ENCODE results near the gene KCNK3.
"Not testable (repeated sequence)": the region's sequence is repeated elsewhere in the genome, so short reads cannot be mapped to it uniquely, and the experiment has no call there.

Gene KCNK3

DNA sequence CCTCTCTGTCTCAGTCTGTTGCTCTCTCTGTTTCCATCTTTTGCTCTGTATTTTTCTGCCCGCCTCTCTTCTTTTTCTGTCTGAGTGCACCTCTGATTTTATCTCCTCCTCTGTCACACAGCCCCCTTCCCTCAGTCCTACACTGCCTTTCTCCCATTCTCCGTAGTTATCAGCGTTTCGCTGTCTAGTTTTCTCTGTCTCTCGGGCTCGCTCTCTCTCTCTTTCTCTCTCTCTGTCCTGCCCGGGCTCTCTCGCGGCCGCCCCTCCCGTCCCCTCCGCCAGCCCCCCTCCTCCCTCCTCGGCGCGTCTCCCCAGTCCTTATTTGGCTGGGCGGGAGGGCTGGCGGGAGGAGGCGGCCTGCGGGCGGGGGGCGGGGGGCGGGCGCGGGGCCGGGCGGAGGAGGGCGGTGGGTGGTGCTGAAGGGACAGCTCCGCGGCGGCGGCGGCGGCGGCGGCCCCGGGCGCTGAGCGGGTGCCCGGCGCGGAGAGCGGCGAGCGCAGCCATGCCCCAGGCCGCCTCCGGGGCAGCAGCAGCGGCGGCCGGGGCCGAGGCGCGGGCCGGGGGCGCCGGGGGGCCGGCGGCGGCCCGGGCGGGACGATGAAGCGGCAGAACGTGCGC lies at the start of gene KCNK3:
KCNK3 (plus strand) TSS at position 444 of the 618 bp plus-strand sequence; CDS start at position 598, 154 bp downstream.
- peak in 8 of 10 donors; percentile 24 to 88 (median 56) for DNase-seq
- intact Hi-C loops (cut with DNase I): no loop called here

DNA sequence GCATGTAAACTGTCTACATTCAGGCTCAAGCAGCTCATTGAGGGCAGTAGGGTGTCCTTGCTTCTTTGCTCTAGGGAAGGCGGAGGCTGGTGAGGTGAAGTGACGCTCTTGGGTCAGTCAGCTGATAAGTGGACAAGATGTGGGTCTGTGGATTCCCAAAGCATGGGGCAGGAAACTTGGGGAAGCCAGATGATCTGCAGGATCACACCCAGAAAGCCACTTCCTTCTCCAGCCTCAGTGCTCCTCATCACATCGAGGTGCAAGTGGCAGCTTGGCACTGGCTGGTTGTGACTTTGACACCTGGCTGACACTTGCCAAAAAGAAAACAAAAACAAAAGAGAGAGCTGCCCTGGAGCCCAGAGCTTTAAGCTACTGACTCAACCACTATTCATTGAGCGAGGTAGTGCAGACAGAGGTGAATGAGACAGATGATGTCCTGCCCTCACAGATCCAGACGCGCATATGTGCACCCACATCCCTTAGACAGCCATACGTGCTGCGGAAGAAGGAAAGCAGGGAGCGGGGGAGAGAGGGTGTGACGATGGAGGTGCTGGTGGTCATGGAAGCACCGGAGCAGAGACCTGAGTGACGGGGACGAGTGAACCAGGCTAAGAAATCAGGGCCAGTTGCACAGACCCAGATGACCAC lies 48.2 kb upstream of the KCNK3 start:
- intact Hi-C loops (cut with DNase I): no loop called here
- DNase-seq: peak in 1 of 10 donors; percentile 33

DNA sequence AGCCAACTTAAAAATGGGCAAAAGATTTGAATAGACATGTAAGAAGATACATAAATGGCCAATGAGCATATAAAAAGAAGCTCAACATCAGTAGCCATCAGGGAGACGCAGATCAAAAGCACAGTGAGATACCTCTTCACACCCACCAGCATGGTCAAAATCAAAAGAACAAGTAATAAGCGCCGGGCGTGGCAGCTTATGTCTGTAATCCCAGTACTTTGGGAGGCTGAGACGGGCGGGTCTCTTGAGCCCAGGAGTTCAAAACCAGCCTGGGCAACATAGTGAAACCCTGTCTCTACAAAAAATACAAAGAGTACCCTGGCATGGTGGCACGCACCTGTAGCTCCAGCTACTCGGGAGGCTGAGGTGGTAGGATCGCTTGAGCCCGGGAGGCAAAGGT lies 46.8 kb upstream of the KCNK3 start:
- DNase-seq: no peak
- intact Hi-C loops (cut with DNase I): no loop called here

DNA sequence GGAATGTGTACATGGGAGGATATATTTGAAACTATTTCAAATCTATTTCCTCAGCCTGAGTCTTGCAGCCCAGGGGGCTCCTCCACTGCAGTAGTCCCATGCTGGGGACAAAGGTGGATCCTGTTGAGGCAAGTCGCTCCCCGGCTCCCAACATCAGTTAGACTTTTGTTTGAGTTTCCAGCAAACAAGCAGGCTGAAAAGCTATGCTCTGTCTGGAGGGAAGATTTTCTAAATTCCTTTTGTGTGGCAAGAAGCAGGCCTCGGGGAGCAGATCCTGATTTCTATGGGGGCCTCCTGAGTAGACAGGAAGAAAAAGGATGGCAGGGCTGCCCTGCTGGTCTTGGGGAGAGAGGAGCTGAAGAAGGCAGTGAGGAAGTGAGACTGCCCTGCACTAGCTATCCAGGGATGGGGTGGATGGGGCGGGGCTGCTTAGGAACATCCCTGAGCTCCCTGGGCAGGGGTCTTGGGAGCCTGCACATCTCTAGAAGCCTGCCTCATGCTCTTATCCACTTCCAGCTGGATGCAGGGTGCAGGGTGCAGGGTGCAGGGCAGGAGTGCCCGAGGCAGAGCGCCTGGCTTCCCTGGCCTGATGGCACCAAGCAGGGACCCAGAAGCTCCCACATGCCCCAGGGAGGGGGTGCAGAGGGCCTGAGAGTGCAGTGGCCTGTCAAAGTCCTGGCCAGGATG lies 45.4 kb upstream of the KCNK3 start:
- peak in 1 of 10 donors; percentile 53 for DNase-seq
- intact Hi-C loops (cut with DNase I): no loop called here

DNA sequence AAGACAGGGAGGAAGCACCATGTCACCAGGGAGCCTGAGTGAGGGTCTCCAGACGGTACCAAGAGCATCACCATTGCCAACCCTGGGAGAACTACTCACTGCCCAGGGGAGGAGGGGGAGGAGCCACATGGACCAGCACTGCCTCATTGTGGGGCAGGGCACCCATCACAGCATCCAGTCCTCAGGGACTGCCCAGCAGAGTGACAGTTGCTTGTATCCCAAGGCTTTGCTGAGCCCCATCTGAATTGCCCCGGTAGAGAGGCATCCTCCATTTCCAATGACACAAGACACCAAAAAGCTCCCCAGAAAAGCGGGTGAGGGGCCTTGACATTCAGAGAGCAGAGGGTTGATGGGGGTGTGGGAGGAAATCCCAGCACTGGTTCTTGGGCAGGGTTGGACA lies 44.5 kb upstream of the KCNK3 start:
- intact Hi-C loops (cut with DNase I): no loop called here
- peak in 1 of 10 donors; percentile 68 for DNase-seq

DNA sequence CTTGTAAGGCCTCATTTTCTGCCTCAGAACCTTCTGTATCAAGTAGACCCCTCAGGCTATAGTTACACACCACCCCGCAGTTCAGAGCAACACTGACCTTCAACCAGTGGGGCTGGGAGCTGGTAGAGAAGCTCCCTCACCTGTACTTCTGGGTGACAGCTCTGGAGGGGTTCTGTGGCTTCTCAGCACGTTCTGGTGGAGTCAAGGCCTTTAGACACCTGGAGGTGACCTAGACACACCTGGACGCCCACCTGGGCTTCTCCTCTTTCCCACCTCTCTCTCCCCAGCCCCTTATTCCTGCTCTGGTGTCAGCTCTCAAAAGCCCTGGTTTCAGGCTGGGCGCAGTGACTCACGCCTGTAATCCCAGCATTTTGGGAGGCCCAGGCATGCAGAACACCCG lies 44.0 kb upstream of the KCNK3 start:
- peak in 1 of 10 donors; percentile 22 for DNase-seq
- intact Hi-C loops (cut with DNase I): no loop called here

DNA sequence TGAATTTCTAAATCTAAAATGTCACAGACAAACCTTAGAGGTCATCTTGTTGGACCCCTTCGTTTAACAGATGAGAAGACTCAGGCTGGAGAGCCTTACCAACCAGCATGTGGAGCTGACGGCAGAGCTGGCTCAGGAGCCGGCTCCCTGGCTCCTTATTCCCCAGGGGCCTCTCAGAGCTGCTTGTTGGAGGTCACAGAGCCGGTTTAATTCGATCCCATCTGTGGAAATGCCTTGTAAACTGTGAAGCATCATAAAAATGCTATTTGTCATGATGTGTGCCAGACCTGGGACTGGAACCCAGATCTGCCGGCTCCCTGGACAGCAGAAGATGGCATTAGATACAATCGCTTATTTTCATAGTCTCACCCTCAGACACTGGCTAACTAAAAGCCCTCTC lies 43.2 kb upstream of the KCNK3 start:
- no peak for DNase-seq
- intact Hi-C loops (cut with DNase I): no loop called here

DNA sequence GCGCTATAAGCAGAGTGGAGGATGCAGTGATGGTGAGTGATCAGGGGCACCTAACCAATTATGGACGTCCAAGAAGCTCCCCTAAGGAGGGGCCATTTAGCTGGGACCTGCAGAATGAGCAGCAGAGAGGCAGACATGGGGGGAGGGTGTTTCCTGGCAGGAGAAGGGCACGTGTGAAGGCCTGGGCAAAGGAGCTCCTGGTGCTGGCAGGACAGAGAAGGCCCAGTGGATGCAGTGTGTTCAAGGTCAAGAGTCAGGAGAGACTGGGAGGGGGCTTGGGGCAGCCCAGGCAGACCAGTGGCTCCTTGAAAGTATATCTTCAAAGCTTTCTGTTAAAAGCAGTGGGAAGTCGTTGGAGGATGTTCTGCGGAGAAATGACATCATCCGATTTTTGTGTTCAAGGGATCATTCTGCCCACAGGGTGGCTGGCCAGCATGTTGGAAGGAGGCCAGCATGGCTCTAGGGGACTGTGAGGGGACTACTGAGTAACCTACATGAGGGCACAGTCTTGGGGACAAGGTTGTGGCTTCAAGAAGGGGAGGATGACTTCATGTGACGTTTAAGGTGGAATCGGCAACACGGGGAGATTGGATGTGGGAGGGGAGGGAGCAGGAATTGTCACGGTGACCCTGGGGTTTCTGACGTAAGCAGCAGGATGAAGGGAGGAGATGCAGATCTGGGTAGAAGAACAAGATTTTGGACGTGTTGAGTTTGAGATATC lies 42.4 kb upstream of the KCNK3 start:
- intact Hi-C loops (cut with DNase I): no loop called here
- peak in 1 of 10 donors; percentile 59 for DNase-seq

DNA sequence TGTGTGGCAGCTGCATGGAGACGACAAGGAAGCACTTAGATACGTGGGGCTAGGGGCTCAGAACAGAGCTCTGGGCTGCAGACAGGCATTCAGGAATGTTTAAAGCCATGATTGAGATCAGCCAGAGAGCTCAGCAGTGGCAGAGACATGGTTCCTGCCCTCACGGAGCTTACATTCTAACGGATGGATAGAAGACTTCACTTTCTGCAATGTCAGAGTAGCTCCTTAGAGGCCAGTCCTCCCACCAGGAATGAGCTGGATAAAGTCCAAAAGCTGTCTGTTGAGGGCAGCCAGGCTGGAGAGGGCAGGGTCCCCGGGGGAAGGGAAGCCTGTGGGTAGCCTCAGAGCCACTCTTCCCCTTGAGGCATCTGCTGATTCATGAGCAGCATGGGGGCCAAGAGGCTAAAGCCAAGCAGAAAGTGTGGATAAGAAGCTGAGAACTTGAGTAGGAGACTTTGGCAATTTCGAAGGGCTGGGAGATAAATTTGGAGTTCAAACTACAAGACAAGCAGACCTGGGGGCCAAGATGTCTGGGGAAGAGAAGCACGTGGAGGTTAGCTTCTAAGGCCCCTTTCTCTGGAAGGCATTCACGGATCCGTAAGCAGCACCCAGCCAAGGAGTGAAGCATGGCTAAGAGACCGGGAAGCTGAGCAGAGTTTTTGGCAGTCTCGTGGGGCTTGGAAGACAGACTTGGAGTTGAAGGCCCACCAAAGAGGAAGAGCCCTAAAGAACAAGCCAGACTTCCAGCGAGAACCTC lies 41.6 kb upstream of the KCNK3 start:
- peak in 1 of 10 donors; percentile 20 for DNase-seq
- intact Hi-C loops (cut with DNase I): no loop called here

DNA sequence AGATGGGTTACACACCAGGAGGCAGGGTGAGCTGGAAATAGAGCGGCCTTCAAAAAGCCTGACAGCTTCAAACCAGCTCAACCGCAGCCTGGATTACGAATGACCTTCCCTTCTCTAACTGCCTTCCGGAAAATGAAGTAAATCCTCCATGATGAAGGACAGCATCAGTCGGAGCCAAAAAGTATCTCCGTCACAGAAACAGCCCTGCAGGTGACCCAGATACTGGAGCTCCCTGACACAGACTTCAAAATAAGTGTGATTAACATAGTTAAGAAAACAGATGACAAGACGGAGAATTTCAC lies 41.1 kb upstream of the KCNK3 start:
- DNase-seq: no peak
- intact Hi-C loops (cut with DNase I): no loop called here

DNA sequence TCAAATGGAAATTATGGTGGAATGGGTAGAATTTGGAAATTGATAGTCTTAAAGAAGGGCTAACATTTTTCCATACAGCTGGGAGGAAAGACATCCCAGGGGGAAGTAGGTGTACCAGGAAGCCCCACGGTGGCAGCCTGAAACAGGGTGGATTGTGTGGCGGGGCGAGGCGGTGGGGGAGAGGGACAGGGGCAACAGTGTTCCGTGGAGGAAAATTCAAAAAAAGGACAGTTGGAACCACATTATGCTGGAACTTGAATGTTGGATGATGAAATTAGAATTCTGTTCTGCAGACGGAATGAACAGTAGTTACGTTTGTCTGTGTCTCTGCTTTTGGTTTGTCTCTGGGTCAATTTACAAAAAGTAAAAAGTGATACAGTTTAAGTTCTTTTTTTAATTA lies 40.7 kb upstream of the KCNK3 start:
- peak in 1 of 10 donors; percentile 35 for DNase-seq
- intact Hi-C loops (cut with DNase I): no loop called here

DNA sequence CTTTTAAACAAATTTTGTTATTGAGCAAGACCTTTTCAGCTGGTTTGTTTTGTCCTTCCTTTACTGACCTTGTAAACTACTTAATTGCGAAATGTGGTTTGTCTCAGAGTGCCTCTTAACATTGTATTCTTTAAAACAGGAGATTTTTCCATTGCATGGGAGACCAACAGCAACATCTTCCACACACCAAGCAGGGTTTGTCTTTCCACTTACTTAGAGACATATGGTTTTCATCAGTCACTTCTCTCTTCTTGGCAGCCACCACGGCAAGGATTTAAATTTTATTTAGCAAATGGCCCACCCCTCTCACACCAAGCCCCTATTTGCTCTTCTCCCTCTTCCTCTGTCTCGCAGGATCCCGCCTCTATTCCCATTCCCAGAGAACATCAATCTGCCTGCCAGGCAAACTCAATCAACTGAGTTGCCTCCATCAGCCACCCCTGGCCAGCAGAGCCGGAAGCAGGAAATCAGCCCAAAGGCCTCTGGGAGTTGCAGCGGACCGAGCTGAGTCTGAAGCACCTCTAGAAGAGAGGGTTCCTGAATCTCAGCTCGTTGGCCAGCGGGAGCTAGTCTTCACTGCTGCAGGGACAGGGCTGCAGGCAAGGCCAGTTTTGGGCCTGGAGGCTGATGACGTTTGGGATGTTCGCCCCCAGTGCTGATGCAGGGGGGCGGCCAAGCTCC lies 40.0 kb upstream of the KCNK3 start:
- peak in 1 of 10 donors; percentile 40 for DNase-seq

DNA sequence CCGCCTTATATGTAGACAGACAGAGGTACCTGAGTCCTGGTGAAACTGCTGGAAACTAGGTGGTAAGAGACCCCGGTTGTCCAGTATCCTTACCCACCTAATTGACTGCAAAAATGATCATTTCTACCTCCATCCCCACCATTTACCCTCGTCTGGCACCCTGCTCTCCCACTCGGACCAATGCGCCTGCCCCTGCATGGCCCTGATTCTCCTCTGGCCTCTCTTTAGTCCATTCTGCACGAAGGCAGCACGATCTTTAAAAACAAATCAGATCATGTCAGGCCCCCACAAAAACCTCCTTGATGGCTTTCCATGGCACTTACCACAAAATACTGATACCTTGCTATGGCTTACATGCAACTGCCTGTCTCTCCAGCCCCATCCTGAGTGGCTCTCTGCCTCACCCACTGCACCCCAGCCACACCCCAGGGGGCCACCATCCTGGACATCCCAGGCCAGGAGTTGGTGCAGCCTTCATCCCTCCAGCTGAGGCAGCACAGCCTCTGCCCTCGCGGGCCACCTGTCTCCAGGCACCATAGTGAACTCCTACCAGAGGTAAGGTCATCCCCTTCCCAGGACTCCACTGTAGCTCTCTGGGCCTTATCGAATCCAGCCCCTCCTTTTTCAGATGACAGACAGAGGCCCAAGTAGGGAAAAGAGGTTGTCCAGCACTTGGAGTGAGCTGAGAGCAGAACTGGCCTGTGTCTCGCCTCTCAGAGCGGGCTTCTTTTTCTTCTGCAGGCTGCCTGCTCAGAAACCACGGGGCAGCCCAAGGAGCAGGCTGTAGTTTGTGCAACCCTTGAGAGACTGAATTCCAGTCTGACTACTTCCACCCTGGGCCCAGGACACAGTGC lies 39.1 kb upstream of the KCNK3 start:
- intact Hi-C loops (cut with DNase I): no loop called here
- peak in 1 of 10 donors; percentile 53 for DNase-seq

More for the DNA sequence above, 40.0 kb upstream of the KCNK3 start:
- intact Hi-C loops (cut with DNase I): no loop called here

DNA sequence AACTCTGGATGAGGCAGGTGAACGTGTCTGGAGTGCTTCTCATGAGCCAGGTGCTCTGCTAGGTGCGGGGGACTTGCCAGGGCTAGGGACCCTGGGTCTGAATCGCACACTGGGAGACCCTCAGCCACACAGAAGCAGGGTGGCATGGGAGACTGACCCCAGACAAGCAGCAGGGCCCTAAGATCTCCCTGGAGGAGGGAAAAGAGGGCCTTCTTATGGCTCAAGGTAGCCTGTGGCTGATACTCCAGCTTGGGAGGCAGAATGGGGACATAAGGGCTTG lies 38.5 kb upstream of the KCNK3 start:
- intact Hi-C loops (cut with DNase I): no loop called here
- peak in 1 of 10 donors; percentile 32 for DNase-seq

DNA sequence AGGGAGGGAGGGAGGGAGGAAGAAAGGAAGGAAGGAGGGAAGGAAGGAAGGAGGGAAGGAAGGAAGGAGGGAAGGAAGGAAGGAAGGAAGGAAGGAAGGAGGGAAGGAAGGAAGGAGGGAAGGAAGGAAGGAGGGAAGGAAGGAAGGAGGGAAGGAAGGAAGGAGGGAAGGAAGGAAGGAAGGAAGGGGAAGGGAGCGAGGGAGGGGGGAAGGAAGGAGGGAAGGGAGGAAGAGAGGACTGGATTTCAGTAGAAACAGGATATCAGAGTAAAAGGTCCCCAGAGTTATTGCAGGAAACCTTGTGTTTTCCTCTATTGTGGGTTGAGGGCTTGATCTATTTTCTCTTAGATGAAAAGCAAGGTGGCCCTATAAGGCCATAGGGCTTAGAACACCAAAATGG lies 37.4 kb upstream of the KCNK3 start:
- intact Hi-C loops (cut with DNase I): not testable (repeated sequence)

DNA sequence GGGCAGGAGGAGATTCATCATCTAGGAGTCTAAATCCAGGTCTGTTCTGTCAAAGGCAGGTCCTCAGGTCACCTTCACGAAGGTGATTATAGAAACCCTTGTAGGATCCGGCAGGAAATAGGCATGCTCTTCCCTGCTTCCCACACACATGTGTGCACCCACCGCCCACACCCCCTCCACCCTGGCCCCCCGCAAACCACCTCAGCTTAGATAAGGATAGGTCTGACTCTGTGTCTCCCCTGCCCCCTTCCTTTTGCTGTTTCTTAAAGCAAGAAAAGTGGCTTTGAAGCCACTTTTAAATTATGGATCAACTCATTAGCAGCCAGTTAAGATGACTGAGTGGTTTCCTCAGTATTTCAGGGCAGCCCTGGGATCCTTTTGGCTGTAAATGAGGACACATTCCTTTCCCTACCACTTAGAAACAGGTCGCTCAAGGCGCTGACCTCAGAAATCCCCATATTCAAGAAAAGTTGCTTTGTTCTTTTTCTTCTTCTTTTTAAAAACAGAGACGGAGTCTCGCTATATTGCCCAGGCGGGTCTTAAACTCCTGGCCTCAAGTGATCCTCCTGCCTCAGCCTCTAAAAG lies 36.8 kb upstream of the KCNK3 start:
- intact Hi-C loops (cut with DNase I): no loop called here
- DNase-seq: peak in 1 of 10 donors; percentile 12

More for the DNA sequence above, 37.4 kb upstream of the KCNK3 start:
- DNase-seq: not testable (repeated sequence)

DNA sequence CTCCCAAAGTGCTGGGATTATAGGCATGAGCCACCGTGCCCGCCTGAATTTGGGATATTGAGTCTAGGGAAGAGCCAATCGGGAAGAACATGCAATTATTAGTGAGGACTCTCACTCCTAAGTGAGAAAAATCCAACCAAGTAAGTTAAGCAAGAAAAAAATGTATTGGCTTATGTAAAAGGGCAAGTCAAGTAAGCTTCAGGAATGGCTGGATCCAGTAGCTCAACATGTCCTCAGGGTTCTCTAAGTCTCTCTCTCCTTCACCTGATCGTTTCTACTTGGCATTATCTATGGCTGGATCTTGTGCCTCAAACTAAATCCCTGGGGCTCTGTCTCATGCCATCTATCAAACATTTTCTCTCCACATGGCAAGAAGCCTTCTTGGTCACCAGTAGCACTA lies 35.3 kb upstream of the KCNK3 start:
- DNase-seq: peak in 1 of 10 donors; percentile 11
- intact Hi-C loops (cut with DNase I): no loop called here

DNA sequence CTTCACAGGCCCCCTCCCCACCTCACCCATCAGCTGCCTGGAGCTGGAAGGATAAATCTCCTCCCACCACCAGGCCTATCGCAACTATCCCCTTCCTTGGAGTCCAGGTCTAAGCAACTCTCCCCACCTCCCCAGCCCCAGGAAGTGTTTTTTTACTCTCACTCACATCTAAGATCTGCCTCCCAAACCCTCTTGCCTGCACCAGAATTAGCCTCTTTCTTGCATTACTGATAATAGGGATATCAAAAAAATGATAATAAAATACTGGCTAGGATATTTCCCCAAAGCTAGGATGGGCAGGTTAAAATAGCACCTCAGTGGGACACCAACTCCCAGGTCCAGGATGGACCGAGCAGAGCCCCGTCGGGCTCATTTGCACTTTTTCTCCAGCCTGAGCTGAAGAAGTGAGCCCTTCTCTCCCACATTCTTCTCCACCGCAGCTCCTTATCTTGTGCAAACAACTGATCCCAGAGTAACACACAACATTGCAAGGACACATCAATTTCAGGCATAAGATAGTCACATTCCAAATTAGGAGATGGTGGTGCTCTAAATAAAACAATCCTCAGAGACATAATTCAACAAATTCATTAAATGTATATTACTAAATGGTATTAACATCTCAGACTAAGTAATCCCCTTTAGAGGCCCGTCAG lies 33.7 kb upstream of the KCNK3 start:
- peak in 1 of 10 donors; percentile 8 for DNase-seq
- intact Hi-C loops (cut with DNase I): no loop called here
